ENCODE measurements around the gene RMDN3.

RMDN3 gene

GRCh38 chr15:40762919-40763800 is 8.1 kb upstream of the RMDN3 start:
- Histone ChIP-seq H3K36me3 (ENCODE audit: control insufficient read depth in 1 of 2, insufficient read depth in 2 of 2, low read length in 2 of 2) (peaks cover 0 to 11% of the 10 kb centered on the region in 2 donors), H3K27ac (ENCODE audit: low read length) (peak overlapping the region; percentile 39), H3K4me3 (ENCODE audit: low read depth in 1 of 2, low read length in 2 of 2) (peak overlapping the region; percentile 56 to 75), H3K4me1 (ENCODE audit: control insufficient read depth in 1 of 2, insufficient read depth in 2 of 2, low read length in 2 of 2) (peaks cover 0 to 21% of the 10 kb centered on the region in 2 donors), H3K9me3 (ENCODE audit: control insufficient read depth in 1 of 2, low read length in 2 of 2) (no peaks in the 10 kb centered on the region), H3K27me3 (ENCODE audit: low read depth, low read length) (no peaks in the 10 kb centered on the region)

GRCh38 chr15:40759961-40760360 is 4.9 kb upstream of the RMDN3 start:
- no peak overlapping the region for H3K27ac ChIP-seq (ENCODE audit: low read length)
- no peaks in the 10 kb centered on the region for H3K27me3 ChIP-seq (ENCODE audit: low read depth, low read length)

GRCh38 chr15:40756938-40757337 is 1.9 kb upstream of the RMDN3 start:
- peaks cover 4 to 9% of the 10 kb centered on the region in 2 donors for H3K36me3 ChIP-seq (ENCODE audit: control insufficient read depth in 1 of 2, insufficient read depth in 2 of 2, low read length in 2 of 2)
- H3K4me3 ChIP-seq (ENCODE audit: low read depth in 1 of 2, low read length in 2 of 2), result no peak overlapping the region
- H3K4me1 ChIP-seq (ENCODE audit: control insufficient read depth in 1 of 2, insufficient read depth in 2 of 2, low read length in 2 of 2), result peaks cover 0 to 17% of the 10 kb centered on the region in 2 donors
- no peaks in the 10 kb centered on the region for H3K9me3 ChIP-seq (ENCODE audit: control insufficient read depth in 1 of 2, low read length in 2 of 2)
- H3K27me3 ChIP-seq (ENCODE audit: low read depth, low read length), result no peaks in the 10 kb centered on the region
- H3K27ac ChIP-seq (ENCODE audit: low read length), result no peak overlapping the region

More at GRCh38 chr15:40759961-40760360, 4.9 kb upstream of the RMDN3 start:
- H3K9me3 ChIP-seq (ENCODE audit: control insufficient read depth in 1 of 2, low read length in 2 of 2), result no peaks in the 10 kb centered on the region
- peaks cover 0 to 25% of the 10 kb centered on the region in 2 donors for H3K4me1 ChIP-seq (ENCODE audit: control insufficient read depth in 1 of 2, insufficient read depth in 2 of 2, low read length in 2 of 2)
- H3K36me3 ChIP-seq (ENCODE audit: control insufficient read depth in 1 of 2, insufficient read depth in 2 of 2, low read length in 2 of 2), result no peaks in the 10 kb centered on the region
- no peak overlapping the region for H3K4me3 ChIP-seq (ENCODE audit: low read depth in 1 of 2, low read length in 2 of 2)

- peaks cover 15 to 16% of the 10 kb centered on the region in 2 donors for H3K36me3 ChIP-seq (ENCODE audit: control insufficient read depth in 1 of 2, insufficient read depth in 2 of 2, low read length in 2 of 2)
- no peaks in the 10 kb centered on the region for H3K27me3 ChIP-seq (ENCODE audit: low read depth, low read length)
- peak overlapping the region; percentile 80 to 98 for H3K4me3 ChIP-seq (ENCODE audit: low read depth in 1 of 2, low read length in 2 of 2)
- H3K9me3 ChIP-seq (ENCODE audit: control insufficient read depth in 1 of 2, low read length in 2 of 2), result no peaks in the 10 kb centered on the region
- peaks cover 0 to 17% of the 10 kb centered on the region in 2 donors for H3K4me1 ChIP-seq (ENCODE audit: control insufficient read depth in 1 of 2, insufficient read depth in 2 of 2, low read length in 2 of 2)
- no peak overlapping the region for H3K27ac ChIP-seq (ENCODE audit: low read length)
Measured at GRCh38 chr15:40755812-40756208, 756 bp upstream of the RMDN3 start.

- Histone ChIP-seq H3K4me3 (ENCODE audit: low read depth in 1 of 2, low read length in 2 of 2) (peak overlapping the region; percentile 80 to 98), H3K36me3 (ENCODE audit: control insufficient read depth in 1 of 2, insufficient read depth in 2 of 2, low read length in 2 of 2) (peaks cover 21 to 24% of the 10 kb centered on the region in 2 donors), H3K4me1 (ENCODE audit: control insufficient read depth in 1 of 2, insufficient read depth in 2 of 2, low read length in 2 of 2) (peaks cover 0 to 17% of the 10 kb centered on the region in 2 donors), H3K9me3 (ENCODE audit: control insufficient read depth in 1 of 2, low read length in 2 of 2) (no peaks in the 10 kb centered on the region), H3K27me3 (ENCODE audit: low read depth, low read length) (no peaks in the 10 kb centered on the region), H3K27ac (ENCODE audit: low read length) (peak overlapping the region; percentile 51)
Measured at GRCh38 chr15:40754574-40754882, 526 bp downstream of the RMDN3 start.

DNA sequence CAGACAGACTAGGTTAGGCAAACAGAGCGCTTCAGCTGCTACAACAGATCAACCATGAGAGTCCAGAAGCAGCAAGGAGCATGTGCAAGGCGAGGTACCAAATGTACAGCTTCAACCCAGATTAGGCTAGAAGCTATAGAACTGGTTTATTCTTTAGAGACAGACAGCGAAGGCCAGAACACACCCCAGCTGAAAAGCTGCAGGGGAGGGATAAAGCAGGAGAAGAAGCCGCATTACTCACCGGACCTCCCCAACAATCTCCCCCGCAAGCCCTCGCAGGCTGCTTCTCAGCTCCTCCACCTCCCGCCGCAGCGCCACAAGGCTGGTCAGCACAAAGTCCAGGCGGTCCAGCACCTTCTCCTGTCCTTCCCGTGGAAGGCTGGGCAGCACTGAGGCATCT is 3.3 kb downstream of the RMDN3 start:
- Histone ChIP-seq H3K27ac (ENCODE audit: low read length) (no peak overlapping the region), H3K36me3 (ENCODE audit: control insufficient read depth in 1 of 2, insufficient read depth in 2 of 2, low read length in 2 of 2) (peaks cover 21 to 45% of the 10 kb centered on the region in 2 donors), H3K4me3 (ENCODE audit: low read depth in 1 of 2, low read length in 2 of 2) (no peak overlapping the region), H3K27me3 (ENCODE audit: low read depth, low read length) (no peaks in the 10 kb centered on the region), H3K9me3 (ENCODE audit: control insufficient read depth in 1 of 2, low read length in 2 of 2) (no peaks in the 10 kb centered on the region), H3K4me1 (ENCODE audit: control insufficient read depth in 1 of 2, insufficient read depth in 2 of 2, low read length in 2 of 2) (peaks cover 0 to 17% of the 10 kb centered on the region in 2 donors)

- peaks cover 0 to 16% of the 10 kb centered on the region in 2 donors for H3K4me1 ChIP-seq (ENCODE audit: control insufficient read depth in 1 of 2, insufficient read depth in 2 of 2, low read length in 2 of 2)
- H3K27ac ChIP-seq (ENCODE audit: low read length), result no peak overlapping the region
- H3K36me3 ChIP-seq (ENCODE audit: control insufficient read depth in 1 of 2, insufficient read depth in 2 of 2, low read length in 2 of 2), result peaks cover 21 to 50% of the 10 kb centered on the region in 2 donors
- H3K4me3 ChIP-seq (ENCODE audit: low read depth in 1 of 2, low read length in 2 of 2), result no peak overlapping the region
- H3K27me3 ChIP-seq (ENCODE audit: low read depth, low read length), result no peaks in the 10 kb centered on the region
- H3K9me3 ChIP-seq (ENCODE audit: control insufficient read depth in 1 of 2, low read length in 2 of 2), result no peaks in the 10 kb centered on the region
Measured at GRCh38 chr15:40750885-40751284, 4.2 kb downstream of the RMDN3 start.

GRCh38 chr15:40749151-40749630 is 5.9 kb downstream of the RMDN3 start:
- Histone ChIP-seq H3K4me3 (ENCODE audit: low read depth in 1 of 2, low read length in 2 of 2) (no peak overlapping the region), H3K27me3 (ENCODE audit: low read depth, low read length) (no peaks in the 10 kb centered on the region), H3K4me1 (ENCODE audit: control insufficient read depth in 1 of 2, insufficient read depth in 2 of 2, low read length in 2 of 2) (peaks cover 0 to 9% of the 10 kb centered on the region in 2 donors), H3K27ac (ENCODE audit: low read length) (no peak overlapping the region), H3K36me3 (ENCODE audit: control insufficient read depth in 1 of 2, insufficient read depth in 2 of 2, low read length in 2 of 2) (peaks cover 30 to 66% of the 10 kb centered on the region in 2 donors), H3K9me3 (ENCODE audit: control insufficient read depth in 1 of 2, low read length in 2 of 2) (no peaks in the 10 kb centered on the region)

DNA sequence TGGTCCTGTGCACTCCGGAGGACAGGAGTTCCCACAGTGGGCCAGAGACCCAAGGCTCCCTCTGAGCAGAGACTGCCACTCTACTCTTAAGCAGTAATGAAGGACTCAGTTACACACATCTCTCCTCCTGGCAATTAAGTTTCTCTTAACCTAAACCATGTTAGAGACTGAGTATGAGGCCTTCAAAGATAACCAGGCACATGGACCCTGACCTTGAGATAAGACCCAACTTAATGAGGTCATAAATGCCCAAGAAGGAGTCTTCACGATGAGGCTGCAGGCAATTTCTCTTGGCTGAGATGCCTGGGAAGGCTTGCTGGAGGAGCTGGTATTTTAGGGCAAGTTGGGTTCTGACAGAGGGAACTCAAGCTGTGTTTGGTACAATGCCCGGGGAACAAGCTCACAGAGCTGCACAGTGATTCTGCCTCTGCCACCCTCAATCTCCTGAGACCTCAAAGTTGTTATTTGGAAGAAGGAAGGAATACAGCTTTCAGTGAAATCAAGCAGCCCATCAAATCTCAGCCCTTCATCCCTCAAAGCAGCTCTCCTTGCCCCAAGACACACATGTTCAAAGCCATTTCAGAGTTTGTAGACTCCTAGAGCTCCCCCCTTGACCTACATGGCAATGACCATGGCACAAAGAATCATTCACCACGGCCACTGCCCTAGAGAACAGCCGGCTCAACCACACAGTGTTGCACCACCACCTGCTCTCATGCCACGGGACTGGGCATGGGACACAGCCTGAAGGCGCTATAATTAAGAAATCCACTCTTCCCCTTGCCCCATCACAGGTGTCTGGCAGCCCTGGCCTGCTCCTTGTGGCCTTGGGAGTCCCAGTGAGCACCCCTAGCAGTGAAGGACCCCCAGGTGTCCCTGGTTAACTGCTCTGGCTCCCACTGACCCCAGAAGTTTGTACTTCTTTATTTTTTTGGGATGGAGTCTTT is 7.1 kb downstream of the RMDN3 start:
- no peak overlapping the region for H3K4me3 ChIP-seq (ENCODE audit: low read depth in 1 of 2, low read length in 2 of 2)
- H3K36me3 ChIP-seq (ENCODE audit: control insufficient read depth in 1 of 2, insufficient read depth in 2 of 2, low read length in 2 of 2), result peaks cover 30 to 78% of the 10 kb centered on the region in 2 donors
- no peaks in the 10 kb centered on the region for H3K4me1 ChIP-seq (ENCODE audit: control insufficient read depth in 1 of 2, insufficient read depth in 2 of 2, low read length in 2 of 2)
- H3K27ac ChIP-seq (ENCODE audit: low read length), result no peak overlapping the region
- no peaks in the 10 kb centered on the region for H3K27me3 ChIP-seq (ENCODE audit: low read depth, low read length)
- H3K9me3 ChIP-seq (ENCODE audit: control insufficient read depth in 1 of 2, low read length in 2 of 2), result no peaks in the 10 kb centered on the region

- no peak overlapping the region for H3K27ac ChIP-seq (ENCODE audit: low read length)
- H3K36me3 ChIP-seq (ENCODE audit: control insufficient read depth in 1 of 2, insufficient read depth in 2 of 2, low read length in 2 of 2), result peaks cover 21 to 84% of the 10 kb centered on the region in 2 donors
- H3K9me3 ChIP-seq (ENCODE audit: control insufficient read depth in 1 of 2, low read length in 2 of 2), result no peaks in the 10 kb centered on the region
- H3K4me3 ChIP-seq (ENCODE audit: low read depth in 1 of 2, low read length in 2 of 2), result no peak overlapping the region
- H3K27me3 ChIP-seq (ENCODE audit: low read depth, low read length), result no peaks in the 10 kb centered on the region
- H3K4me1 ChIP-seq (ENCODE audit: control insufficient read depth in 1 of 2, insufficient read depth in 2 of 2, low read length in 2 of 2), result no peaks in the 10 kb centered on the region
Measured at GRCh38 chr15:40746916-40747418, 8.1 kb downstream of the RMDN3 start.

DNA sequence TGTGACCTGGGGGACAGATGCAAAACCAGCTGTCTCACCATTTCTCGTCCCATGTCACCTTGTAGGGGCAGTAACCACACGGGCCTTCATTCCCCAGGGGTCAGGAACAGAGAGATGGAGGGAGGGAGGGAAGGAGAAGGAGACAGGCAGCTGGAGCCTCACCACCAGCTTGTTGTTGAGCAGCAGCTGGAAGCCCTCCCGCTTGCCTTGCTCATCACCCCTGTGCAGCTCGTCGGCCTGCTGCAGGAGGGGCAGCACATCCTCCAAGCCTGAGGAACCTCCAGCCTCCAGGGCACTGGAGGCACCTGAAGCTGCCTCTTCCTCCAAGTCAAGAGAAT is 10.3 kb downstream of the RMDN3 start:
- Histone ChIP-seq H3K9me3 (ENCODE audit: control insufficient read depth in 1 of 2, low read length in 2 of 2) (no peaks in the 10 kb centered on the region), H3K27ac (ENCODE audit: low read length) (no peak overlapping the region), H3K36me3 (ENCODE audit: control insufficient read depth in 1 of 2, insufficient read depth in 2 of 2, low read length in 2 of 2) (peaks cover 11 to 71% of the 10 kb centered on the region in 2 donors), H3K27me3 (ENCODE audit: low read depth, low read length) (no peaks in the 10 kb centered on the region), H3K4me3 (ENCODE audit: low read depth in 1 of 2, low read length in 2 of 2) (no peak overlapping the region), H3K4me1 (ENCODE audit: control insufficient read depth in 1 of 2, insufficient read depth in 2 of 2, low read length in 2 of 2) (no peaks in the 10 kb centered on the region)
